ENCODE results near the gene TROAP.

The TROAP gene

GRCh38 chr12:49277466-49277865, 45.6 kb upstream of the TROAP start:
- no peak for TF ChIP-seq SIN3A (IDR thresholded peaks at IDR 0.05; ENCODE audit: borderline replicate concordance, insufficient read depth, low read length)
- TF ChIP-seq POLR2AphosphoS5 (IDR thresholded peaks at IDR 0.05; ENCODE audit: low read depth, low read length) = no peak
- TF ChIP-seq TAF1 (IDR thresholded peaks at IDR 0.05; ENCODE audit: borderline replicate concordance, insufficient read depth, low read length) = no peak
- TF ChIP-seq FOXP2 (optimal IDR thresholded peaks at IDR 0.05; ENCODE audit: borderline replicate concordance, extremely low read depth, extremely low read length, insufficient read depth) = no peak
- TF ChIP-seq REST (IDR thresholded peaks at IDR 0.05; ENCODE audit: insufficient read depth in 1 of 2, low read depth in 2 of 2, low read length in 2 of 2) = no peak

- TF ChIP-seq SIN3A (IDR thresholded peaks at IDR 0.05; ENCODE audit: borderline replicate concordance, insufficient read depth, low read length) = no peak
- TF ChIP-seq POLR2AphosphoS5 (IDR thresholded peaks at IDR 0.05; ENCODE audit: low read depth, low read length) = no peak
- TF ChIP-seq REST (IDR thresholded peaks at IDR 0.05; ENCODE audit: insufficient read depth in 1 of 2, low read depth in 2 of 2, low read length in 2 of 2) = no peak
- no peak for TF ChIP-seq TAF1 (IDR thresholded peaks at IDR 0.05; ENCODE audit: borderline replicate concordance, insufficient read depth, low read length)
- TF ChIP-seq FOXP2 (optimal IDR thresholded peaks at IDR 0.05; ENCODE audit: borderline replicate concordance, extremely low read depth, extremely low read length, insufficient read depth) = no peak
Measured at GRCh38 chr12:49279706-49280159, 43.3 kb upstream of the TROAP start.

GRCh38 chr12:49282302-49282701, 40.8 kb upstream of the TROAP start:
- TF ChIP-seq TAF1 (IDR thresholded peaks at IDR 0.05; ENCODE audit: borderline replicate concordance, insufficient read depth, low read length) = no peak
- no peak for TF ChIP-seq POLR2AphosphoS5 (IDR thresholded peaks at IDR 0.05; ENCODE audit: low read depth, low read length)
- no peak for TF ChIP-seq SIN3A (IDR thresholded peaks at IDR 0.05; ENCODE audit: borderline replicate concordance, insufficient read depth, low read length)
- no peak for TF ChIP-seq REST (IDR thresholded peaks at IDR 0.05; ENCODE audit: insufficient read depth in 1 of 2, low read depth in 2 of 2, low read length in 2 of 2)
- no peak for TF ChIP-seq FOXP2 (optimal IDR thresholded peaks at IDR 0.05; ENCODE audit: borderline replicate concordance, extremely low read depth, extremely low read length, insufficient read depth)

GRCh38 chr12:49283541-49284429, 39.3 kb upstream of the TROAP start:
- TF ChIP-seq SIN3A (IDR thresholded peaks at IDR 0.05; ENCODE audit: borderline replicate concordance, insufficient read depth, low read length) (no peak), POLR2AphosphoS5 (IDR thresholded peaks at IDR 0.05; ENCODE audit: low read depth, low read length) (no peak), TAF1 (IDR thresholded peaks at IDR 0.05; ENCODE audit: borderline replicate concordance, insufficient read depth, low read length) (no peak), REST (IDR thresholded peaks at IDR 0.05; ENCODE audit: insufficient read depth in 1 of 2, low read depth in 2 of 2, low read length in 2 of 2) (no peak), FOXP2 (optimal IDR thresholded peaks at IDR 0.05; ENCODE audit: borderline replicate concordance, extremely low read depth, extremely low read length, insufficient read depth) (no peak)

All from PFSK-1 (cell line).